ENCODE measurements around the gene PRSS33. TPM values are rescaled to one million over a fixed set of nuclear protein-coding genes. Genes with fewer than 3 reads are reported as not detected.

PRSS33 gene
- total RNA-seq, 4 donors from 2014 or later: not detected

DNA sequence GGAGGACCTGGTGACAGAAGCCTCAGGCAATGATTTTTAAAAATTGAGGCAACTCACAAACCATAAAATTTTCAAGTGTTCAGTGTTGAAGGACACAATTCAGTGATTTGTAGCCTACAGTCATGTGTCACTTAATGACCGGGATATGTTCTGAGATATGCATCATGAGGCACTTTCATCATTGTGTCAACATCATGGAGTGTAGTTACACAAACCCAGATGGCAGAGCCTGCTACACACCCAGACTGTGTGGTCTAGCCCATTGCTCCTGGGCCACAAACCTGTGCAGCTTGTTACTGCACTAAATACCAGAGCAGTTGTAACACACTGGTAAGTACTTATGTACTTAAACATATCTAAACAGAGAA, 12.5 kb upstream of the PRSS33 start:
- 55 to 86% methylated on average over 1 of the region's 1 CpG for WGBS, 2 donors
- no peak for TF ChIP-seq POLR2A (IDR thresholded peaks at IDR 0.05)
- TF ChIP-seq, protein P1, sequence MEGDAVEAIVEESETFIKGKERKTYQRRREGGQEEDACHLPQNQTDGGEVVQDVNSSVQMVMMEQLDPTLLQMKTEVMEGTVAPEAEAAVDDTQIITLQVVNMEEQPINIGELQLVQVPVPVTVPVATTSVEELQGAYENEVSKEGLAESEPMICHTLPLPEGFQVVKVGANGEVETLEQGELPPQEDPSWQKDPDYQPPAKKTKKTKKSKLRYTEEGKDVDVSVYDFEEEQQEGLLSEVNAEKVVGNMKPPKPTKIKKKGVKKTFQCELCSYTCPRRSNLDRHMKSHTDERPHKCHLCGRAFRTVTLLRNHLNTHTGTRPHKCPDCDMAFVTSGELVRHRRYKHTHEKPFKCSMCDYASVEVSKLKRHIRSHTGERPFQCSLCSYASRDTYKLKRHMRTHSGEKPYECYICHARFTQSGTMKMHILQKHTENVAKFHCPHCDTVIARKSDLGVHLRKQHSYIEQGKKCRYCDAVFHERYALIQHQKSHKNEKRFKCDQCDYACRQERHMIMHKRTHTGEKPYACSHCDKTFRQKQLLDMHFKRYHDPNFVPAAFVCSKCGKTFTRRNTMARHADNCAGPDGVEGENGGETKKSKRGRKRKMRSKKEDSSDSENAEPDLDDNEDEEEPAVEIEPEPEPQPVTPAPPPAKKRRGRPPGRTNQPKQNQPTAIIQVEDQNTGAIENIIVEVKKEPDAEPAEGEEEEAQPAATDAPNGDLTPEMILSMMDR (IDR thresholded peaks at IDR 0.05): no peak
- DNase-seq (ENCODE audit: low spot score in 2 of 2): no peak
- no peak overlapping the region for H3K4me3 ChIP-seq (ENCODE audit: low read depth, poor library complexity, severe bottlenecking)
- intact Hi-C loops (cut with DNase I; ENCODE audit: low total_unique reads): no loop called here

DNA sequence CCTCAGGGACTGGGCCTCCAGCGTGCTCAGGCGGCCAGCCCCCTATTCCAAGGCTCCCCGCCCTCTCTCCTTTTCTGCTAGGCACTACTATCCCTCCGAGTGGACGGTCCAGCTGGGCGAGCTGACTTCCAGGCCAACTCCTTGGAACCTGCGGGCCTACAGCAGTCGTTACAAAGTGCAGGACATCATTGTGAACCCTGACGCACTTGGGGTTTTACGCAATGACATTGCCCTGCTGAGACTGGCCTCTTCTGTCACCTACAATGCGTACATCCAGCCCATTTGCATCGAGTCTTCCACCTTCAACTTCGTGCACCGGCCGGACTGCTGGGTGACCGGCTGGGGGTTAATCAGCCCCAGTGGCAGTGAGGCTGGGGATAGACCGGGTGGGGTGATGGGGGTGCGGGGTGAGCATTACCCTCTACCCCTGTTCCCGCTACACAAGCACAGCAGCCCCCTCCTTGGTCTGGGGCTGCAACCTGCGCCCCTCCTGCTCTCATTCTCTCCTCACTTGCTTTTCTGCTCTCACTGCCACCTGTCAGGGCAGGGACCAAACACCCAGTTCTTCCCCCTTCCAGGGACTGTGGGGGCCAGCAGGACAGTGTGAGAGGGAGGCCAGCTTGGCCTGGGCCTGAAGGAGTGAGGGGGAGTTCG, 12.0 kb upstream of the PRSS33 start:
- intact Hi-C loops (cut with DNase I; ENCODE audit: low total_unique reads): no loop called here
- DNase-seq (ENCODE audit: low spot score in 2 of 2): no peak
- TF ChIP-seq POLR2A (IDR thresholded peaks at IDR 0.05): no peak
- TF ChIP-seq, protein P1 (IDR thresholded peaks at IDR 0.05): no peak

GRCh38 chr16:2798723-2799204, 11.4 kb upstream of the PRSS33 start:
- no peak for DNase-seq (ENCODE audit: low spot score in 2 of 2)
- WGBS, 2 donors: 61 to 87% methylated on average over 11 to 35 of the region's 39 CpGs
- intact Hi-C loops (cut with DNase I; ENCODE audit: low total_unique reads): no loop called here
- no peak for TF ChIP-seq POLR2A (IDR thresholded peaks at IDR 0.05)
- TF ChIP-seq, protein P1 (IDR thresholded peaks at IDR 0.05): no peak
- no peak overlapping the region for H3K4me3 ChIP-seq (ENCODE audit: low read depth, poor library complexity, severe bottlenecking)

More for the DNA sequence above, 12.0 kb upstream of the PRSS33 start:
- 84 to 89% methylated on average over 20 to 21 of the region's 21 CpGs for WGBS, 2 donors
- H3K4me3 ChIP-seq (ENCODE audit: low read depth, poor library complexity, severe bottlenecking): no peak overlapping the region

GRCh38 chr16:2795395-2796143, 8.2 kb upstream of the PRSS33 start:
- WGBS, 2 donors: 48 to 50% methylated on average over 7 of the region's 7 CpGs

DNA sequence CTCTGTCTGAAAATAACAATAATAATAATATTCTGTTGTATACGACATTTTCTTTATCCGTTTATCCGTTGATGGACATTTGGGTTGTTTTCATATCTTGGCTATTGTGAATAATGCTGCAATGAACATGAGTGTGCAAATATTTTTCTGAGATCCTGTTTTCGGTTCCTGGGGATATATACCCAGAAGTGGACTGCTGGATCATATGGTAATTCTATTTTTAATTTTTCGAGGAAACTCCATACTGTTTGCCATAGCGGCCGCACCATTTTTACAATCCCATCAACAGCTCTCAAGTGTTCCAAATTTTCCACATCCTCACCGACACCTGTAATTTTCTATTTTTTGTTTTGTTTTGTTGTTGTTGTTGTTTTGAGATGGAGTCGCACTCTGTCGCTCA, 5.6 kb upstream of the PRSS33 start:
- TF ChIP-seq, protein P1 (IDR thresholded peaks at IDR 0.05): no peak
- no peak for TF ChIP-seq POLR2A (IDR thresholded peaks at IDR 0.05)
- 78 to 80% methylated on average over 10 of the region's 10 CpGs for WGBS, 2 donors
- intact Hi-C loops (cut with DNase I; ENCODE audit: low total_unique reads): no loop called here
- DNase-seq (ENCODE audit: low spot score in 2 of 2): no peak
- no peak overlapping the region for H3K4me3 ChIP-seq (ENCODE audit: low read depth, poor library complexity, severe bottlenecking)

More at GRCh38 chr16:2795395-2796143, 8.2 kb upstream of the PRSS33 start:
- intact Hi-C loops (cut with DNase I; ENCODE audit: low total_unique reads): no loop called here
- TF ChIP-seq, protein P1 (IDR thresholded peaks at IDR 0.05): no peak
- TF ChIP-seq POLR2A (IDR thresholded peaks at IDR 0.05): no peak
- DNase-seq (ENCODE audit: low spot score in 2 of 2): no peak
- no peak overlapping the region for H3K4me3 ChIP-seq (ENCODE audit: low read depth, poor library complexity, severe bottlenecking)
